Fibroblast of pulmonary artery (primary cell): ENCODE results near the gene PDE11A.

Experiments used
- DNase-seq: peaks from one replicate; pipeline ENCODE4 v3.0.0-alpha.2; 2010; ENCODE audit warnings: low read depth
- H3K4me3 ChIP-seq: replicated peaks from 2 replicates; pipeline ENCODE4 v1.5.1; 2011; ENCODE audit warnings: low read depth, mild to moderate bottlenecking, control low read depth, low read length, moderate library complexity
- CTCF ChIP-seq: IDR thresholded peaks from 2 replicates; pipeline ENCODE4 v1.5.1; 2011; ENCODE audit warnings: mild to moderate bottlenecking, control low read depth, low read length, inconsistent platforms; ENCODE audit errors: missing control alignments

PDE11A gene

GRCh38 chr2:177669625-177670330 lies 402.8 kb downstream of the PDE11A start:
- DNase-seq: no peak
- no peak for TF ChIP-seq CTCF
- no peak overlapping the region for H3K4me3 ChIP-seq

GRCh38 chr2:177669201-177669600 lies 403.4 kb downstream of the PDE11A start:
- no peak for TF ChIP-seq CTCF
- DNase-seq: no peak
- no peak overlapping the region for H3K4me3 ChIP-seq

GRCh38 chr2:177668617-177669016 lies 404.0 kb downstream of the PDE11A start:
- no peak for DNase-seq
- TF ChIP-seq CTCF: no peak

GRCh38 chr2:177667626-177668025 lies 405.0 kb downstream of the PDE11A start:
- peak; percentile 18 for DNase-seq
- TF ChIP-seq CTCF: no peak
- no peak overlapping the region for H3K4me3 ChIP-seq

More at GRCh38 chr2:177668617-177669016, 404.0 kb downstream of the PDE11A start:
- no peak overlapping the region for H3K4me3 ChIP-seq

GRCh38 chr2:177666408-177666807 lies 406.2 kb downstream of the PDE11A start:
- H3K4me3 ChIP-seq: no peak overlapping the region
- DNase-seq: peak; percentile 44
- TF ChIP-seq CTCF: no peak

GRCh38 chr2:177665948-177666347 lies 406.6 kb downstream of the PDE11A start:
- no peak for DNase-seq
- TF ChIP-seq CTCF: no peak
- no peak overlapping the region for H3K4me3 ChIP-seq

GRCh38 chr2:177665328-177665727 lies 407.2 kb downstream of the PDE11A start:
- no peak overlapping the region for H3K4me3 ChIP-seq
- TF ChIP-seq CTCF: no peak
- DNase-seq: no peak
